Neural progenitor cell (in vitro differentiated cells): ENCODE measurements around the gene BMERB1. TPM values are rescaled to one million over a fixed set of nuclear protein-coding genes. Genes with fewer than 3 reads are reported as not detected.

Experiments used
- DNase-seq: peaks from one replicate; pipeline ENCODE4 v3.0.0-alpha.2; 2016; ENCODE audit warnings: low spot score
- H2AFZ ChIP-seq: fragments of 200-600 bp; sonication (generic); replicated peaks from 2 replicates; pipeline ENCODE4 v1.6.1; 2016; ENCODE audit warnings: antibody characterized with exemption
- H3F3A ChIP-seq: fragments of 200-600 bp; sonication (generic); 2 replicates; pipeline ENCODE4 v1.6.1; 2016; ENCODE audit warnings: antibody characterized with exemption, low read depth
- H3K27ac ChIP-seq: fragments of 200-600 bp; sonication (generic); 2 replicates; pipeline ENCODE4 v1.5.1; 2016; ENCODE audit warnings: mild to moderate bottlenecking
- H3K27me3 ChIP-seq: fragments of 200-600 bp; sonication (generic); 2 replicates; pipeline ENCODE4 v1.6.1; 2016; ENCODE audit warnings: mild to moderate bottlenecking, moderate library complexity
- H3K36me3 ChIP-seq: fragments of 200-600 bp; sonication (generic); 2 replicates; pipeline ENCODE4 v1.5.1; 2016
- H3K4me1 ChIP-seq: fragments of 200-600 bp; sonication (generic); 2 replicates; pipeline ENCODE4 v1.6.1; 2016; ENCODE audit warnings: mixed run types
- H3K4me2 ChIP-seq: fragments of 200-600 bp; sonication (generic); 2 replicates; pipeline ENCODE4 v1.6.1; 2016
- H3K4me3 ChIP-seq: fragments of 200-600 bp; sonication (generic); 2 replicates; pipeline ENCODE4 v1.5.1; 2016
- H3K79me2 ChIP-seq: fragments of 200-600 bp; sonication (generic); 2 replicates; pipeline ENCODE4 v1.6.1; 2016; ENCODE audit warnings: low read depth
- H3K9ac ChIP-seq: fragments of 200-600 bp; sonication (generic); 2 replicates; pipeline ENCODE4 v1.6.1; 2016
- H3K9me3 ChIP-seq: fragments of 200-600 bp; sonication (generic); 2 replicates; pipeline ENCODE4 v1.5.1; 2016; ENCODE audit warnings: low read depth
- H4K20me1 ChIP-seq: fragments of 200-600 bp; sonication (generic); 2 replicates; pipeline ENCODE4 v1.6.1; 2016; ENCODE audit warnings: low read depth
- H3K27ac Mint-ChIP-seq: 3 replicates; pipeline ENCODE4 v1.8.0; 2021; ENCODE audit warnings: mixed read lengths
- H3K27me3 Mint-ChIP-seq: 2 replicates; pipeline ENCODE4 v1.8.0; 2022; ENCODE audit warnings: low read depth, mild to moderate bottlenecking, inconsistent platforms, moderate library complexity, mixed read lengths; ENCODE audit not compliant: insufficient read depth
- H3K36me3 Mint-ChIP-seq: 3 replicates; pipeline ENCODE4 v1.8.0; 2021; ENCODE audit warnings: mixed read lengths
- H3K4me1 Mint-ChIP-seq: 3 replicates; pipeline ENCODE4 v1.8.0; 2021; ENCODE audit warnings: mixed read lengths
- H3K4me3 Mint-ChIP-seq: 3 replicates; pipeline ENCODE4 v1.8.0; 2021; ENCODE audit warnings: mild to moderate bottlenecking, moderate library complexity, mixed read lengths
- H3K9me3 Mint-ChIP-seq: 3 replicates; pipeline ENCODE4 v1.8.0; 2020; ENCODE audit warnings: mixed read lengths
- CTCF ChIP-seq: fragments of 200-600 bp; sonication (generic); IDR thresholded peaks from 2 replicates; pipeline ENCODE4 v1.5.1; 2017; ENCODE audit warnings: antibody characterized with exemption, mild to moderate bottlenecking
- EZH2 ChIP-seq: fragments of 200-600 bp; sonication (generic); IDR thresholded peaks from 2 replicates; pipeline ENCODE4 v1.6.1; 2017; ENCODE audit warnings: antibody characterized with exemption, mild to moderate bottlenecking, moderate library complexity
- EZH2phosphoT487 ChIP-seq: fragments of 200-600 bp; sonication (generic); IDR thresholded peaks from 2 replicates; pipeline ENCODE4 v1.6.1; 2017; ENCODE audit warnings: antibody characterized with exemption
- total RNA-seq: library from RNA; depleted of rRNA; stranded (reverse); fragments of >200 nt; gene quantifications from 2 replicates; pipeline ENCODE4 v1.2.3, GENCODE V29; 2015; ENCODE audit warnings: low replicate concordance

Gene BMERB1
- total RNA-seq, 1 donor from 2014 or later, result 39.0 TPM

- no peaks in the 10 kb centered on the region for H3F3A ChIP-seq
- H3K27ac Mint-ChIP-seq, result no peak overlapping the region
- TF ChIP-seq EZH2phosphoT487 (no peak), EZH2 (no peak), CTCF (no peak)
- H3K27ac ChIP-seq, result no peak overlapping the region
- no peaks in the 10 kb centered on the region for H4K20me1 ChIP-seq
- H3K9me3 Mint-ChIP-seq, result no peaks in the 10 kb centered on the region
- H3K79me2 ChIP-seq, result no peaks in the 10 kb centered on the region
- no peaks in the 10 kb centered on the region for H3K4me1 ChIP-seq
- H3K27me3 ChIP-seq, result no peaks in the 10 kb centered on the region
- H3K9me3 ChIP-seq, result no peaks in the 10 kb centered on the region
- no peak overlapping the region for H3K9ac ChIP-seq
- no peak overlapping the region for H3K4me3 Mint-ChIP-seq
- H3K4me1 Mint-ChIP-seq, result no peaks in the 10 kb centered on the region
- no peak overlapping the region for H3K4me2 ChIP-seq
- no peak overlapping the region for H3K4me3 ChIP-seq
- H3K36me3 ChIP-seq, result no peaks in the 10 kb centered on the region
- peaks cover 40% of the 10 kb centered on the region for H3K36me3 Mint-ChIP-seq
- H3K27me3 Mint-ChIP-seq, result peaks cover 6% of the 10 kb centered on the region
- no peak overlapping the region for H2AFZ ChIP-seq
- DNase-seq, result no peak
Observed at GRCh38 chr16:15610369-15610871, 176.0 kb downstream of the BMERB1 start.

- Mint-ChIP-seq H3K36me3 (peaks cover 34% of the 10 kb centered on the region), H3K27ac (no peak overlapping the region), H3K4me1 (no peaks in the 10 kb centered on the region), H3K4me3 (no peak overlapping the region), H3K9me3 (no peaks in the 10 kb centered on the region), H3K27me3 (no peaks in the 10 kb centered on the region)
- Histone ChIP-seq H3F3A (no peaks in the 10 kb centered on the region), H4K20me1 (no peaks in the 10 kb centered on the region), H3K9me3 (no peaks in the 10 kb centered on the region), H3K9ac (no peak overlapping the region), H3K36me3 (no peaks in the 10 kb centered on the region), H3K4me1 (no peaks in the 10 kb centered on the region), H3K79me2 (no peaks in the 10 kb centered on the region), H2AFZ (no peak overlapping the region), H3K27ac (no peak overlapping the region), H3K4me3 (no peak overlapping the region), H3K27me3 (no peaks in the 10 kb centered on the region), H3K4me2 (no peak overlapping the region)
- TF ChIP-seq CTCF (no peak), EZH2phosphoT487 (no peak), EZH2 (no peak)
- DNase-seq, result no peak
Observed at GRCh38 chr16:15611610-15612009, 177.2 kb downstream of the BMERB1 start.

- H3K4me3 Mint-ChIP-seq, result no peak overlapping the region
- no peaks in the 10 kb centered on the region for H3F3A ChIP-seq
- H3K4me3 ChIP-seq, result no peak overlapping the region
- no peaks in the 10 kb centered on the region for H3K9me3 ChIP-seq
- H3K4me2 ChIP-seq, result no peak overlapping the region
- H3K27me3 Mint-ChIP-seq, result peaks cover 2% of the 10 kb centered on the region
- peaks cover 39% of the 10 kb centered on the region for H3K36me3 Mint-ChIP-seq
- H3K4me1 ChIP-seq, result no peaks in the 10 kb centered on the region
- no peak overlapping the region for H3K27ac ChIP-seq
- H3K79me2 ChIP-seq, result no peaks in the 10 kb centered on the region
- H3K27ac Mint-ChIP-seq, result no peak overlapping the region
- TF ChIP-seq CTCF (no peak), EZH2phosphoT487 (no peak), EZH2 (no peak)
- no peaks in the 10 kb centered on the region for H3K9me3 Mint-ChIP-seq
- no peaks in the 10 kb centered on the region for H3K4me1 Mint-ChIP-seq
- no peaks in the 10 kb centered on the region for H3K36me3 ChIP-seq
- H2AFZ ChIP-seq, result no peak overlapping the region
- no peak overlapping the region for H3K9ac ChIP-seq
- no peaks in the 10 kb centered on the region for H4K20me1 ChIP-seq
- DNase-seq, result no peak
- no peaks in the 10 kb centered on the region for H3K27me3 ChIP-seq
Observed at GRCh38 chr16:15613676-15614075, 179.3 kb downstream of the BMERB1 start.
